Adrenal gland (tissue), 5 donors: Measurements from ENCODE around the gene KIAA0513.

Experiments used
- CTCF ChIP-seq, 6 experiments: fragments of 450-650 bp in 4 of 6; fragments of 200-600 bp in 2 of 6; sonication (generic) in 1 of 6; IDR thresholded peaks; 1 replicate in 5 of 6; 2 replicates in 1 of 6; pipeline versions ENCODE4 v1.5.1 to v1.8.0; 2016 to 2021; ENCODE audit warnings: antibody characterized with exemption in 6 of 6, mild to moderate bottlenecking in 2 of 6, moderate library complexity in 1 of 6
- POLR2A ChIP-seq, 2 donors: fragments of 450-650 bp; IDR thresholded peaks; one replicate each; pipeline ENCODE4 v1.6.1; 2017; ENCODE audit warnings: antibody characterized with exemption in 2 of 2, mild to moderate bottlenecking in 2 of 2, moderate library complexity in 1 of 2
- donor health status: DM: no; HTN: no; CAD: no.

- TF ChIP-seq POLR2A (IDR thresholded peaks at IDR 0.05) (no peak), CTCF (IDR thresholded peaks at IDR 0.05) (no peak)
Observed at GRCh38 chr16:85054948-85055492, 27.4 kb downstream of the KIAA0513 start.
